Head of caudate nucleus (tissue), 42 donors: Measurements from ENCODE around the gene DCN.
"Not testable (repeated sequence)": the region's sequence is repeated elsewhere in the genome, so short reads cannot be mapped to it uniquely, and the experiment has no call there.

Source experiments
- DNase-seq, 42 donors: peaks; one replicate each; pipeline versions ENCODE4 v3.0.0 to v3.0.0-alpha.2; 2020 to 2021; ENCODE audit warnings: mixed read lengths in 7 of 42
- intact Hi-C: fragments of 100-400 bp; cut with DNase I; formaldehyde crosslinking; loops from one replicate; pipeline ENCODE4 v1.15.0; 2022

Gene DCN, protein sequence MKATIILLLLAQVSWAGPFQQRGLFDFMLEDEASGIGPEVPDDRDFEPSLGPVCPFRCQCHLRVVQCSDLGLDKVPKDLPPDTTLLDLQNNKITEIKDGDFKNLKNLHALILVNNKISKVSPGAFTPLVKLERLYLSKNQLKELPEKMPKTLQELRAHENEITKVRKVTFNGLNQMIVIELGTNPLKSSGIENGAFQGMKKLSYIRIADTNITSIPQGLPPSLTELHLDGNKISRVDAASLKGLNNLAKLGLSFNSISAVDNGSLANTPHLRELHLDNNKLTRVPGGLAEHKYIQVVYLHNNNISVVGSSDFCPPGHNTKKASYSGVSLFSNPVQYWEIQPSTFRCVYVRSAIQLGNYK

DNA sequence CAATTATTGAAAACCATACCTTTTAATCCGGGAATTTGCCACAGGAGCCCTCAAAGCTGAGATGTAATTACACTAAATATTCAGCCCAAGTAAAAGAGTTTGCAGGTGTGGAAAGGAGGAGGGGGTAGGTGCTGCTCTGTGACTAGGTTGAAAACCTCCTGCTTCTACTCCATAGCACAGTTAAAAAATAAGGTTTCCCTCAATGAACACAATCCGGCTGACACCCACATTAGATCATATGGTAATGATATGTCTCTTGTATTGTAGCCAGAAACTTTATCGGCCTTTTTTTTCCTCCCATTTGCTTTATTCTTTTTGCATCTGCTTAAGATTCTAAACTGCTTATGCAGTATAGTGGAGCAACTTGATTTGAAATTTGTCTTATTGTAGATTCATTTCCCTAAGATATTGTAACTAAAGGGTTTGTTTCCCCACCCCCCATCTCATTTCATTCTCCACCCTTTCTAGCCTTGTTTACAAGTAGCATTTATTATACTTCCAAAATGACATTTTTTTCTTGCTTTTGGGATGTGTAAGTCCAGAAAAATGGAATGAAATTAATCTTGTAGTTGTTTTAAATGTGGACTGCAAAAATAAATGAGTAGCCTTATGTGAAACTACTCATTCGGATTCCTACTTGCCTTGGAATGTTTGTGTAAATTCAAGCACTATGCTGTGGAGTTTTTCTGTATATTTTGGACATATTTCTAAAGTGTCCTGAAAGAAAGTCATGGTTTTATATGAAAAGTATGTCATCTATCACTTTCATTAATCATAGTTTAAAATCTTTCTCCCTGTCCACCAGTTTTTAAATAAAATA is at the start of gene DCN:
TSS of gene DCN (minus strand) at position 182 of the 820 bp plus-strand sequence. CDS start 4,265 bp downstream, outside the sequence.
- intact Hi-C loops: loop anchor here (10.0 kb wide), 1 partner anchor 142 kb away; no protein-coding TSS in a partner anchor

DNA sequence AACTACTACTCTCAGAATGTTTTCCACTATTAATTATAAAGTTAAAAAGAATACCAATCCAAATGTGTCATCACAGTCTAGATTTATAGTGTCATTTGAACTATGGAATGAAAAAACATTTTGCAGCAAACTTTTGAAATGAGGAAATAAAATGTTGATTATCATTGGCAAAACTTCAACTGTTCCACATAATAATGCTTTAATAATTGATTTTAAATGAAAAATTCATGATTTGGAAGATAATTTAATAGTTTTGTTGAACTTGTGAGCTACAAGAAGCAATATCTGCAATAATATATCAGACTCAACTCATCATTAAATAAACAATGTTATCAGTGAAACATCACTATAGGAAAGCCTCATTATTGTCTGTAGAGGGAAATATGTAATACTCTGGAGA is 48.2 kb upstream of the DCN start:
- DNase-seq: no peak
- intact Hi-C loops: no loop called here

More for the DNA sequence above, at the start of gene DCN:
- no peak for DNase-seq

DNA sequence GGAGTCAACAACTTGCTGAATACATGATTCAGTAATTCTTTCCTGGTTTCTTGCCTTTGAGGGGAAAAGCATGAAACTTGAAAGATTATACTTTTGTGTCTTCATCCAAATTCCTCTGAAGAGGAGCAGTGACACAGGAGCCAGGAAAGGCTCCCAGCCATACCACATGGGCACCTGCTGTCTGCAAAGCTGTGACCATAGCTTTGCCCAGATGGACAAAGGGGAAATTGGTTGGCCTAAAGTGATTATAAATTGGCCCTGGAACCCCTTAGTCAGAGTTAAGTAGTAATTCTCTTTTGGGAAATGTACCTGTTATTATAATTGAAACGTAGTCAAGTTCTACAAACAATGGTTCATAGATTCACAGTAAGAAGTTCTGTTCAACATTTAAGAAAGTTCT is 44.3 kb upstream of the DCN start:
- intact Hi-C loops: no loop called here
- no peak for DNase-seq

DNA sequence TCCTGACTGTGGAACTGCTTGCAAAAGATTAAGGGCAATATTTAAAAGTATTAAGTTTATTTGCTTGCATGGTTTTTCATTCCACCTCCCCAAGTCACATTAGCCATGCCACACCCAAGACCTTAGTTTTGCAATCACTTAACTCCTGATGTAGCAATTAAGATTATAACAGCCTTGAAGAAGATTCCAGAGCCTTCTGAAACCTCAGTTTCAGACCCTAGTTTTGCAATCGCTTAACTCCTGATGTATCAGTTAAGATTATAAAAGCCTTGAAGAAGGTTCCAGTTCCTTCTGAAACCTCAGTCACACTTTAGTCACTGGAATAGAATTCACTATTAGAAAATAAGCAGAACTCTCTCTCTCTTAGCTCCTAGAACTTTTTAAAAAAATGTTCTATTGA is 42.7 kb upstream of the DCN start:
- intact Hi-C loops: no loop called here
- DNase-seq: no peak

DNA sequence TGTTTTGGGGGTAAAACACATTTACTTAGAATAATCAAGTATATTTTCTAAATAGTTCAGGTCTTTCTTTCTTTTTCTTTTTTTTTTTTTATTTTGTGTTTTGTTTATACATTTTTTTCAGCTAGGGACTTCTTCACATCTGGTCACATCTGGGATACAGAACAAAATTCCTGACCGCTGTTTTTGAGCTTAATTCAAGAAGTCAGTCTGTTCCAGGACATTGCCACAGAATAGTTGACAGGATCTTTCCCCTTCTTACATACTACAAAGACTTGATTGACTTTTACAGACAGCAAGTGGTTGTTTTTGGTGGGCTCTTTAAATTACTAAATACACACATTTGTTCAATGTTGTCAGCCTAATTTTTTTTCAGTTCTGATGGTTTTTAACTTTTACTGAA is 41.8 kb upstream of the DCN start:
- intact Hi-C loops: no loop called here
- DNase-seq: no peak

DNA sequence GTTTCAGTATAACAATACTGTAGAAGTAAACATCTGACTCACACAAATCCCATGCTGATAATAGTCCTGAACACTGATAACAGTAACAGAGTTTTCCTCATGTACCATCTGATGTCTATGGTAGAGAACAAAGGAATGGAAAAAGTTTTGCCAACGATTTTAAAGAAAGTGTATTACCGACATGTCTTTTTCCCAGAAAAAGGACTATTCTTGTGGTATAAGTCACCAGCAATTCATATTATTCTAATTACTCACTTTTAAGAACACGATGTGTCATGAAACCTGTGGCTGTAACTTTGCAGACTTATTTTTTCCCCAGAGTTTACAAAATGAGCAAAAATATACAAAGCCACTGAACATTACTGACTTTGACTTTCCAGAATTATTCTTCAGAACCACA is 40.1 kb upstream of the DCN start:
- no peak for DNase-seq
- intact Hi-C loops: no loop called here

DNA sequence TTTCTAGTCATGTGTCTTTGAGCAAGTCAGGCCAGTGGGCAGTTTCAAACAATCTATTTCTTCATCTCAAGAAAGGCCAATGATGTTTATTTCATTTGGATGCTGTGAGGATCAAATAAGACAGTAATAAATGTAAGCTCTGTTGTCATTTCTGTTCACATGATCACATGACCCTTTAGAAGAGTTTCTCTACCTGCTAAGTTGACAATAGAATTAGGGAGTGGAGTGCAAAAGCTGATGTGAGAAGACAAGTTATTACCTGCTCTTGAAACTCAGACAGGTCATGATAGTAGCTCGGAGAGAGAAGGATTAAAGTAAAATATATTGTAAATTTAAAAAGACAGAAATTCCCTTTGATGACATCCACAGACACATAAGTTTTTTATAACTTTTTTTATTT is 37.3 kb upstream of the DCN start:
- intact Hi-C loops: no loop called here
- no peak for DNase-seq

DNA sequence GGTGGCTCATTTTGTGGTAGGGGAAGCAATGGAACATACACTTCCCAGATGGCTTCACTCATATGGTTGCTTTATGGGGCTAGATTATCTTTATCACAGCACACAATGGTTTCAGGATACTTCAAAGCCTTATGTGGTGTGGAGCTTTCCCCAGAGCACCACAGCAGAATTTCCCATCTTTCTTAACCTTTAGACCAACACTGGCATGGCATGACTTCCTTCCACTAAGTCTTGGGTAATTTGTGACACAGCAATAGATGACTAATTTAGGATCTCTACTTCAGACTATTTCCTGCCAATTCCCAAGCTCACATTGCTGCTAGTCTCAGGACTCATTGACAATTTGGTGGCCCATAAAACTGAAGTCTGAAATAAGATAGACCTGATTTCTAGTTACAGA is 36.9 kb upstream of the DCN start:
- intact Hi-C loops: no loop called here
- DNase-seq: no peak

DNA sequence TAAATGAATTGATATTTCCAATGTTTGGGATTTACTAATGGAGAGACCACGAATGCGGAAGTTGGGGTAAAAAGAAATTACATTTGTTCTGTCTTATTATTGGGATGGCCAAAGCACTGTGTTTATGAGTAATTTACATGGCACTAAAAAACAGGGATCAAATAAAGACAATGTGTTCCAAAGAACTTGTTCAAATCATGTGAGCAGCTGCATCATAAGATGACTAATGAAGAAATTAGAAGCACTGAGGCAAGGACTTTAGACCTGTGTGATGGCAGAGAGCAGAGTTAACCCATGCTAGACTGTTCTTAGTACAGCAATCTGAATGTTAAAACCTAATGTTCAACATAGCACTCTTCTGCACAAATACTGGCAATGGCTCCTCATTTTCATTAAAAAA is 34.3 kb upstream of the DCN start:
- intact Hi-C loops: no loop called here
- no peak for DNase-seq

DNA sequence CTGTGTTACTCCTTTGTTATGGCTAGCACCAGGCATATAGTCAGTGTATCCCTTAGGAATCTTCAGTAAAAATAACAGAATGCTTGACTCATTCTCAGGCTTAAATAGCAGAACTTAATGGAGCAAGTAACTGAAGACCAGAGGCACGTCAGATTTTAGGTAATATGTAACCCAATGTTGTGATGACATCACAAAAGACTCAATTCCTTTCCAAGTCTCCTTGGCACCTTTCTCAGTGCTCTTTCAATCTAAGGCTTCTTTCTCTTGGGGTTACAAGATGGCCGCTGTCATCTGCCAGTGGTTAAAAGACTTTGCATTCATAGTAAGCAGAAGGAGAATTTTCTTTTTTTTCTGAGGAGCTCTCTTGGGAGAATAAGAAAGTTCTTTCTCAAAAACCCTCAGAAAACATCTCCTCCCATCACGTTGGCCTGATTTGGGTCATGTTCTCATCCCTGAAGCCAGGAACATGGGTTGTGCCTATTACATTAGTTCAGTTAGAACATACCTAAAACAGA is 33.4 kb upstream of the DCN start:
- intact Hi-C loops: no loop called here
- no peak for DNase-seq

DNA sequence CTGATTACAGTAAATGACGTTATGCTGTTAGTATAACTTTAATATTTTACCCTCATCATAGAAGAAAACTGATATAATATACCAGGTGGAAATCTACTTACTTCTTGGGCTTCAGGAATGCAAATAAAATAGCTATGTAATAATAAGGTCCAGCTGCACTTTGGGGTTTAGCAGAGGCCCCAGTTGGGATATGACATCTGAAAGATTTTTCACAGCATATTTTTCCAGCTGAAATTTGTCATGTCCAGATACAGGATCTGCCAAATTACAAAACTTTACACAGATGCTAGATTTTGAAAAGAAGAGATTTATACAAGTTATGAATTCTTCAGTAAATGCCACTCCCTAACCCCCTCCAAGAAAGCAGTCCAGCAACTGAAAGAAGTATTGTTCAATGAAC is 29.2 kb upstream of the DCN start:
- DNase-seq: no peak
- intact Hi-C loops: no loop called here

DNA sequence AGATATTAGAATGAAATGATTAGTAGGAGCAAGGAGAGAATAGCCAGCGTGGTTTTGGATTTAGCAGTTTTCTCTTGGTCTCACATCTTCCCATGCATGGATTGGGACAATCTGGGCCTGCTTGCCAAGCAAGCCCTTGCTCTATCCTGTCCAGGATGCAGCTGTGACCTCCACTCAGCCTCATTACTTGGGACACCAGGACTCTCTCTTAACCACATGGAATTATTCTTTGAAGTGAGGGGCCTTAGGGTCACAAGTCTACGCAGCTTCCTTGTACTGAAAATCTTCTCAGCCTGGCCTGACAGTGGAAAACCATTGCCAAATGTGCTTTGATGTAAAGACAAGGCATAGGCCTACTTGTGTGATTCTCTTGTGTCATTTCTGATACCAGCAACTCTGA is 28.0 kb upstream of the DCN start:
- no peak for DNase-seq
- intact Hi-C loops: no loop called here

DNA sequence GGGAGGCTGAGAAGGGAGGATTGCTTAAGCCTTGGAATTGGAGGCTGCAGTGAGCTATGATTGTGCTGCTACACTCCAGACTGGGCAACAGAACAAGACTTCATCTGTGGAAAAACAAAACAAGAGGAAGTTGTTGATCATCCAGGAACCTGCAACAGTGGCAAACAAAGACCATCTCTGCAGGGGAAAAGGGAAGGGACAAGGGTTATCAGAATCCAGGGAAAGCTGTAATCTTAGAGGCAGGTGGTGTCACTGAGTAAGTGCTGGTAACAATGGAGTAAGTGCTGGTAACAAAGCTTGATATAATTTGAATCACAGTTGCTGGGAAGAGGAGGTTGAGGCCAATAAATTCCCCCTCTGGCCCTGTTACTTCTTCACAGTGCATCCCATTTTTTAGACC is 27.5 kb upstream of the DCN start:
- no peak for DNase-seq
- intact Hi-C loops: no loop called here

DNA sequence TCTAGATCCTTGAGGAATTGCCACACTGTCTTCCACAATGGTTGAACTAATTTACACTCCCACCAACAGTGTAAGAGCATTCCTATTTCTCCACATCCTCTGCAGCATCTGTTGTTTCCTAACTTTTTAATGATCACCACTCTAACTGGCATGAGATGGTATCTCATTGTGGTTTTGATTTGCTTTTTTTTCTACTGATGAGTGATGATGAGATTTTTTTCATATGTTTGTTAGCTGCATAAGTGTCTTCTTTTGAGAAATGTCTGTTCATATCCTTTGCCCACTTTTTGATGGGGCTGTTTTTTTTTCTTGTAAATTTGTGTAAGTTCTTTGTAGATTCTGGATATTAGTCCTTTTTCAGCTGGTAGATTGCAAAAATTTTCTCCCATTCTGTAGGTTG is 24.7 kb upstream of the DCN start:
- intact Hi-C loops, DNase-seq: not testable (repeated sequence)

DNA sequence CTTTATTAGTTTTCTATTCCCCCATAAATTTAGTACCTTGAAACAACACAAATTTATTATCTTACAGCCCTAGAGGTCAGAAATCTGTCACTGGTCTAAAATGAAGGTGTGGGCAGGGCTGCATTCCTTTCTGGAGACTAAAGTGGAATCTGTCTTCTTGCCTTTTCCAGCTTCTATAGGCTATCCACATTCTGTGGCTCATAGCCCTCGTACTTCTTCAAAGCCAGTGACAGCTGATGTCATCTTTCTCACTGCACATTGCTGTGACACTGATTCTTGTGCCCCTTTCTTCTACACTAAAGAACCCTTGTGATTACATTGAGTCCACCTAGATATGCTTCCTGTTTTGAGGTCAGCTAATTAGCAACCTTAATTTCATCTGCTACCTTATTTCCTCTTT is 23.2 kb upstream of the DCN start:
- intact Hi-C loops: no loop called here
- no peak for DNase-seq

DNA sequence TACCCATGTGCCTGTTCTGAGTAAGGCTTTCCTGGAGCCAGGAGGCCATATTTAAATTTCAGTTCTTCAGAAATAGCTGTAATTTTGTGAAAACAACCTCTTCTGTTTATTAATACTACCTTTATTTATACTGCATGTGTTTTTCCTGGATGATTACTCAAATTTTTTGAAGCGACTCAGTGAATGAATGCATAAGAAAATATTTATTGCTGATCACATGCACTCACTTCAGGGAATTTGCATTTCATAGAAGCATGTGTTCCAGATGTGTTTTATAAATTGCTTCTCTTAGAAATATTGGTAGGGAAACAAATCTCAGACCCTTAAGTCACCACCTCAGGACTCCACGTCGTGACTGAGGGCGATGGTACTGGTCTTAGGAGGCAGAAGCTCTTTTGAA is 21.8 kb upstream of the DCN start:
- no peak for DNase-seq
- intact Hi-C loops: no loop called here

DNA sequence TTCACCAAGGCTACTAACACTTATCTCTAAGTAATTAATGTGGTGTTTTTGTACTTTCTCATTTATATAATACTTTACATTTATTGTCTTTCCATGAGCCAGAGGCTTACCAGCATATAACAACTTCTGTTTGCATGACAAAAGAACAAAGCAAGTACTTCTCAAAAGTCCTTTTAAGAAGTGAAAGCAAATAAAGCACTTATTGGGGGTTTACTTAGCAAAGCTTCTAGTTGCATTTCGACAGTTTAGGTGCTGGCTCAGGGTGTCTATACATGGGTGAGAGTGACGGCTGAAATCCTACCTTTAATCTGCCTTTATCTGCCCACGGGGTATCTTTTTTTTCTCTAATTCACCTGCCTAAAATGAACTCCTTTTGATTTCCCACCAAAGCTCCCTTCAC is 21.0 kb upstream of the DCN start:
- DNase-seq: no peak
- intact Hi-C loops: no loop called here

DNA sequence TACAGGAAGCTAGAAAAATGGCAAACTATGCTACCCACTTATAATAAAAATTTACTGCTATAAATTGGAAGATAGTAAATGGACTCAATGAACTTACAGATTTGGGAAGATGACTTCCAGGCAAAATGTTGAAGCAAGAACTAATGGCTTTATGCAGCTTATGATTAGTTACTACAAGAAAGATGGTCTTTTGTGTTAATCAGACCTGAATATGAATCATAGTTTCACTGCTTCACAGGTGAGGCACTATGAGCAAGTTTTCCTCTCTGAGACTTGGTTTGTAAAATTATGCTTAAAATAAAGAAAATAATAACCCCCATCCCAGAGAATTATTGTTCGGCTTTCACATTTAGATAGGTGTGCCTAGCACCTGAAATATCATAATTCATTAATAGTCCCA is 19.8 kb upstream of the DCN start:
- intact Hi-C loops: no loop called here
- DNase-seq: no peak

DNA sequence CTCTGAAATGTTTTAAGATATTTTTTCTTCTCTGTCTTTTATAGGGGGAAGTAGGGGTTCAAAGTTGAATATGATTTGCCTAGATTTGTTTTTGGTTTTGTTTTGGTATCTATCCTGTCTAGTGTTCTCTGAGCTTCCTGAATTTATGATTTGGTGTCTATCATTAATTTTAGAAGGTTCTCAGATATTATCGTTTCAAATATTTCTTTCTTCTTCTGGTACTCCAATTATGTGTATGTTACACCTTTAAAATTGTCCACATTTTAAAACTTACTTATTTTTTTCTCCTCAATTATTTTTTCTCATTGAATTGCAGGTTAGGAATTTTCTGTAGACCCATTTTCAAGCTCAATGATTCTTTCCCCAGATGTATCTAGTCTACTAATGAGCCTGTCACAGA is 13.8 kb upstream of the DCN start:
- no peak for DNase-seq
- intact Hi-C loops: no loop called here

DNA sequence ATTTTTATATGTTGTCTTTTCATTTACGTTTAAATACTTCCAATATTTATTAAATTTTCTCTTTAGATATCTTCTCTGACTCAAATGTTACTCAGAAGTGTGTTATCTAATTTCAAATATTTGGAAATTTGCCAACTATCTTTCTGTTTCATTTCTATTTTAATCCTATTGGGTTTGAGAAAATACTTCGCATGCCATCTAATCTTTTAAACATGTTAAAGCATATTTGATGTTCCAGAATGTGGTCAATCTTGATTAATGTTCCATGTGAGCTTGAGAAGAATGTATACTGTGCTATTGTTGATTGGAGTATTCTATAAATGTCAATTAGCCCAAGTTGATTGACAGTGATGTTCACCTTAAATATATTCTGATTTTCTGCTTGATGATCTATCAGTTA is 11.9 kb upstream of the DCN start:
- intact Hi-C loops: no loop called here
- no peak for DNase-seq
